Measurements from ENCODE around the gene CTXN1. TPM values are rescaled to one million over a fixed set of nuclear protein-coding genes. Genes with fewer than 3 reads are reported as not detected.
A peak's percentile ranks its signal among the peaks of the same experiment; 100 is the strongest.

CTXN1 gene
- total RNA-seq, 1 donor = 2.5 TPM

DNA sequence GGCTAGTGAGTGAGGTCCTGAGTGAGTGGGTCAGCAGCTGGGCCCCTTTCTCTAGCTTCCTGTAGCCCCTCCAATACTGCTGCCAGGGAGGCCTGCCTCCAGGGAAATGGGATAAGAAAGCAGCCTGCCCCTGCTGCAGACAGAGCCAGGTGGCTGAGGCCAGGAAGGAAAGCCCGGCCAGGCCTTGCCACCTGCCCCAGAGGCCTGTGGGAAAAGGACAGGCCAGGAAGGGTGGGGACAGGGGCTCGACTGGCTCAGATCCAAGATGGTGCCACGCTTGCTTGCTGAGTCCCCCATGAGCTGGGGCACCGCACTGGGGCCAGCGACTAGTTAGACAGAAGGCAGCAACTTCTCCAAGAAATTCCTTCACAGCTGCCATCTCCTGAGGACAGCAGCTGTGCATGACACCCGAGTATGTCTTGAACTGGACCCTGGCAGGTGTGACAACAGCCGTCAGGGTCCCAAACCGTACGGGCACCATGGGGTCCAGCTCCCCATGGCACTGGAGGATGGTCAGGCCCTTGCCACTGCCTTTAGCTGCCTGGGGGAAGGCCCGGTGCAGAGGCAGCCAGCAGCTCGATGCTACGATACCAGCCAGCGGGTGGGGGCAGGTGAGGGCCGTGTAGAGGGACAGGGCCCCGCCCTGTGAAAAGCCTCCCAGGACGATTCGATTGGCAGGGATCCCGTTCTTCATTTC is 46.7 kb downstream of the CTXN1 start:
- DNase-seq (ENCODE audit: insufficient read length, low spot score, missing footprints) = peak; percentile 39
- H3K79me2 ChIP-seq (ENCODE audit: insufficient read depth, low read length) = no peaks in the 10 kb centered on the region
- H3K4me2 ChIP-seq (ENCODE audit: insufficient read depth, low read length) = no peak overlapping the region
- H3K27me3 ChIP-seq (ENCODE audit: insufficient read depth, low read length) = peaks cover 8% of the 10 kb centered on the region
- H4K20me1 ChIP-seq (ENCODE audit: insufficient read depth, low read length) = no peaks in the 10 kb centered on the region
- no peak overlapping the region for H2AFZ ChIP-seq (ENCODE audit: low read length)
- no peak overlapping the region for H3K4me3 ChIP-seq (ENCODE audit: insufficient read depth, low read length)
- no peak overlapping the region for H3K27ac ChIP-seq (ENCODE audit: low read depth, low read length)
- no peaks in the 10 kb centered on the region for H3K36me3 ChIP-seq (ENCODE audit: insufficient read depth, low read length)
- no peaks in the 10 kb centered on the region for H3K9me3 ChIP-seq (ENCODE audit: low read depth, low read length)
- peaks cover 4% of the 10 kb centered on the region for H3K4me1 ChIP-seq (ENCODE audit: insufficient read depth, low read length)
- TF ChIP-seq, protein P1, sequence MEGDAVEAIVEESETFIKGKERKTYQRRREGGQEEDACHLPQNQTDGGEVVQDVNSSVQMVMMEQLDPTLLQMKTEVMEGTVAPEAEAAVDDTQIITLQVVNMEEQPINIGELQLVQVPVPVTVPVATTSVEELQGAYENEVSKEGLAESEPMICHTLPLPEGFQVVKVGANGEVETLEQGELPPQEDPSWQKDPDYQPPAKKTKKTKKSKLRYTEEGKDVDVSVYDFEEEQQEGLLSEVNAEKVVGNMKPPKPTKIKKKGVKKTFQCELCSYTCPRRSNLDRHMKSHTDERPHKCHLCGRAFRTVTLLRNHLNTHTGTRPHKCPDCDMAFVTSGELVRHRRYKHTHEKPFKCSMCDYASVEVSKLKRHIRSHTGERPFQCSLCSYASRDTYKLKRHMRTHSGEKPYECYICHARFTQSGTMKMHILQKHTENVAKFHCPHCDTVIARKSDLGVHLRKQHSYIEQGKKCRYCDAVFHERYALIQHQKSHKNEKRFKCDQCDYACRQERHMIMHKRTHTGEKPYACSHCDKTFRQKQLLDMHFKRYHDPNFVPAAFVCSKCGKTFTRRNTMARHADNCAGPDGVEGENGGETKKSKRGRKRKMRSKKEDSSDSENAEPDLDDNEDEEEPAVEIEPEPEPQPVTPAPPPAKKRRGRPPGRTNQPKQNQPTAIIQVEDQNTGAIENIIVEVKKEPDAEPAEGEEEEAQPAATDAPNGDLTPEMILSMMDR (IDR thresholded peaks at IDR 0.05; ENCODE audit: extremely low read depth, low read depth, low read length) = no peak

DNA sequence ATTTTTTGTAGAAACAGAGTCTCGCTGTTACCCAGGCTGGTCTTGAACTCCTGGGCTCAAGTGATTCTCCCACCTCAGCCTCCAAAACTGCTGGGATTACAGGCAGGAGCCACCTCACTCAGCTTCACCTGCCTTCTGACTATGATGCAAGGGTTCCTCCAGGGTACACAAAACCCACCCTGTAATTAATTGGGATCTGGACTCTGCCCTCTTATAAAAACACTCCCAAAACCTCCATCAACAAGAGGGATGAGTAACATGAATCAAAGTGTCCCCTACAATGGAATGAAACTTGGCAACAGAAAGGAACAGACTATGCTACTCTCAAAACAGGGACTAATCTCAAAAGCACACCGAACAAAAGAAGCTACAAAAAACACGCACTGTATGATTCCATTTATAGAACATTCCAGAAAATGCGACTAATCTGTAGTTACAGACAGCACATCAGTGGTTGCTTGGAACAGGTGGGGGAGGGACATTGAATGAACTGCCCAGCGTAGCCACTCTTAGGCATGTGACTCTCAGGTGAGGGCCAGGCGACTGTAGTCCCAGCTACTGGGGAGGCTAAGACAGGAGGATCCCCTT is 48.6 kb downstream of the CTXN1 start:
- Histone ChIP-seq H3K27me3 (ENCODE audit: insufficient read depth, low read length) (peaks cover 25% of the 10 kb centered on the region), H3K4me3 (ENCODE audit: insufficient read depth, low read length) (no peak overlapping the region), H3K27ac (ENCODE audit: low read depth, low read length) (no peak overlapping the region), H3K9me3 (ENCODE audit: low read depth, low read length) (no peaks in the 10 kb centered on the region), H3K4me1 (ENCODE audit: insufficient read depth, low read length) (peaks cover 4% of the 10 kb centered on the region), H4K20me1 (ENCODE audit: insufficient read depth, low read length) (no peaks in the 10 kb centered on the region), H2AFZ (ENCODE audit: low read length) (peak overlapping the region; percentile 29), H3K4me2 (ENCODE audit: insufficient read depth, low read length) (peak overlapping the region; percentile 23), H3K36me3 (ENCODE audit: insufficient read depth, low read length) (no peaks in the 10 kb centered on the region), H3K79me2 (ENCODE audit: insufficient read depth, low read length) (no peaks in the 10 kb centered on the region)
- DNase-seq (ENCODE audit: insufficient read length, low spot score, missing footprints) = peak; percentile 81
- TF ChIP-seq, protein P1 (IDR thresholded peaks at IDR 0.05; ENCODE audit: extremely low read depth, low read depth, low read length) = no peak

DNA sequence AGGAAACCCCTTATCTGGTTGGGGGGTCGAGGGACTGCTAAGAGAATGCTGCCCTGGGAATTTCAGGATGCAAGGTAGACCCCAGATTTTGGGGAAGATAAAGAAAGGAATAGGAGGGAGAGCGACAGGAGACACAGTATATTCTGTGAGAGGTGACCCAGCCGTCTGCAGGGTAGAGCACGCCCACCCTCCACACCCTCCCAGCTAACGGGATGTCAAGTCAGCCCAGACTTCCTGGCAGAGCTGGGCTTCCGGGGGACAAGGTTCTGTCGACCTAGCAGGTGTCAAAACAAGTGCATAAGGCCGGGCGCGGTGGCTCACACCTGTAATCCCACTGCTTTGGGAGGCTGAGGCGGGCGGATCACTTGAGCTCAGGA is 51.0 kb downstream of the CTXN1 start:
- no peaks in the 10 kb centered on the region for H3K36me3 ChIP-seq (ENCODE audit: insufficient read depth, low read length)
- H4K20me1 ChIP-seq (ENCODE audit: insufficient read depth, low read length) = no peaks in the 10 kb centered on the region
- H2AFZ ChIP-seq (ENCODE audit: low read length) = no peak overlapping the region
- H3K27me3 ChIP-seq (ENCODE audit: insufficient read depth, low read length) = peaks cover 25% of the 10 kb centered on the region
- peak; percentile 21 for DNase-seq (ENCODE audit: insufficient read length, low spot score, missing footprints)
- H3K9me3 ChIP-seq (ENCODE audit: low read depth, low read length) = no peaks in the 10 kb centered on the region
- H3K4me2 ChIP-seq (ENCODE audit: insufficient read depth, low read length) = no peak overlapping the region
- no peak overlapping the region for H3K27ac ChIP-seq (ENCODE audit: low read depth, low read length)
- no peaks in the 10 kb centered on the region for H3K79me2 ChIP-seq (ENCODE audit: insufficient read depth, low read length)
- H3K4me1 ChIP-seq (ENCODE audit: insufficient read depth, low read length) = peaks cover 9% of the 10 kb centered on the region
- TF ChIP-seq, protein P1 (IDR thresholded peaks at IDR 0.05; ENCODE audit: extremely low read depth, low read depth, low read length) = no peak
- H3K4me3 ChIP-seq (ENCODE audit: insufficient read depth, low read length) = no peak overlapping the region

Other genes starting within 250 kb of the CTXN1 start
- gene MCEMP1, start 249.0 kb downstream of the CTXN1 start, total RNA-seq = not detected in 2 replicates
- 23.3 and 26.4 TPM in 2 replicates for gene TRAPPC5, start 245.3 kb downstream of the CTXN1 start, total RNA-seq
- not detected in 2 replicates for gene FCER2, start 224.0 kb downstream of the CTXN1 start, total RNA-seq
- gene CLEC4G, start 194.0 kb downstream of the CTXN1 start, total RNA-seq = not detected in 2 replicates
- not detected in 2 replicates for gene CD209, start 178.6 kb downstream of the CTXN1 start, total RNA-seq
- not detected in 2 replicates for gene CLEC4M, start 162.9 kb downstream of the CTXN1 start, total RNA-seq
- gene EVI5L, start 95.9 kb downstream of the CTXN1 start, total RNA-seq = 24.8 and 26.1 TPM in 2 replicates
- under 0.01 TPM in 1 of 2 replicates, not detected in the other for gene PRR36, start 51.7 kb downstream of the CTXN1 start, total RNA-seq
- gene LRRC8E, start 37.6 kb downstream of the CTXN1 start, total RNA-seq = 10.5 and 17.4 TPM in 2 replicates
- 12.4 and 14.8 TPM in 2 replicates for gene MAP2K7, start 22.3 kb downstream of the CTXN1 start, total RNA-seq
- under 0.01 TPM in 1 of 2 replicates, not detected in the other for gene TGFBR3L, start 11.3 kb downstream of the CTXN1 start, total RNA-seq
- gene SNAPC2, start 5.8 kb downstream of the CTXN1 start, total RNA-seq = 16.8 and 18.5 TPM in 2 replicates
- gene TIMM44, start 17.5 kb upstream of the CTXN1 start, total RNA-seq = 52.5 and 55.4 TPM in 2 replicates
- gene ELAVL1, start 79.5 kb upstream of the CTXN1 start, total RNA-seq = 23.0 and 25.7 TPM in 2 replicates
- not detected in 2 replicates for gene CCL25, start 126.6 kb upstream of the CTXN1 start, total RNA-seq
- gene FBN3, start 223.5 kb upstream of the CTXN1 start, total RNA-seq = not detected in 2 replicates